IPS-15b (cell line): ENCODE results near the gene RFX8.
"Not testable (repeated sequence)": the region's sequence is repeated elsewhere in the genome, so short reads cannot be mapped to it uniquely, and the experiment has no call there.

Source experiments
- H3K27me3 ChIP-seq: one replicate; pipeline ENCODE4 v1.6.1; 2013; ENCODE audit warnings: low read length; ENCODE audit not compliant: control insufficient read depth, insufficient read depth
- H3K36me3 ChIP-seq: one replicate; pipeline ENCODE4 v1.6.1; 2013; ENCODE audit warnings: low read length; ENCODE audit not compliant: control insufficient read depth, insufficient read depth
- H3K4me1 ChIP-seq: one replicate; pipeline ENCODE4 v1.6.1; 2013; ENCODE audit warnings: mild to moderate bottlenecking, low read length; ENCODE audit not compliant: control insufficient read depth, insufficient read depth
- H3K4me3 ChIP-seq: one replicate; pipeline ENCODE4 v1.5.1; 2013; ENCODE audit warnings: low read depth, low read length
- H3K9ac ChIP-seq: one replicate; pipeline ENCODE4 v1.6.1; 2013; ENCODE audit warnings: low read depth, mild to moderate bottlenecking, low read length
- H3K9me3 ChIP-seq: one replicate; pipeline ENCODE4 v1.6.1; 2013; ENCODE audit warnings: mild to moderate bottlenecking, low read length; ENCODE audit not compliant: control insufficient read depth, insufficient read depth

Gene RFX8

DNA sequence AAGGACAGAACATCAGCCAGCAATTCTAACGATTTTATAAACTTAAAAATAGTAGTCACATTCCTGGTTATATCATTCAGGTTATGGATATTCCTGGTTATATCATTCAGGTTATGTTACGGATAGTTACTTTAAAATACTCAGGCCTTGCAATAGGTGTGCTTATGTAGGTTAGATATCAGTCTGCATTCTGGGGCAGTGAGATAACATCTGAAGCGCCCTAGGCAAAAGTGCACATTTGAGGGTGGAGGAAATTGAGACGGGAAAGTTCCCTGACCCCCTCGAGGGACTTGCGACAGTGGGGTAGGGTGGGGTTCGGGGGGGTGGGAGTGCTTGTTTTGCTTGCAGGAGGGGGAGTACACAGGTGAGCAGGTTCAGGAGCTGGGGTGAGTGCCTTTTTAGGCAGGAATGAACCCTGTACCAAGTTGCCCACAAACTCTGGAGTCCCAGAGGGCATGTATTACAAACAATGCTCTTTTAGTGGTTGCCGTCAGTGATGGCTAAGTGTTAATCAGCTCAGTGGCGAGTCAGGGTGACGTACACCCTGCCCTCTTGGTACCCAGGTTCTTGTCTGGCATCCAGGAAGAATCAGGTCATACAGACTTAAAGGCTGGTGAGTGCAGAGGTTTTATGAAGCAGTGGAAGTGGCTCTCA lies 119.4 kb downstream of the RFX8 start:
- H3K4me3 ChIP-seq, result no peak overlapping the region
- H3K27me3 ChIP-seq, result no peaks in the 10 kb centered on the region
- H3K9me3 ChIP-seq, result no peaks in the 10 kb centered on the region
- H3K9ac ChIP-seq, result no peak overlapping the region
- H3K4me1 ChIP-seq, result peaks cover 2% of the 10 kb centered on the region
- H3K36me3 ChIP-seq, result no peaks in the 10 kb centered on the region

GRCh38 chr2:101354420-101355311 lies 120.2 kb downstream of the RFX8 start:
- no peaks in the 10 kb centered on the region for H3K36me3 ChIP-seq
- H3K9ac ChIP-seq, result no peak overlapping the region
- H3K4me3 ChIP-seq, result no peak overlapping the region
- peaks cover 2% of the 10 kb centered on the region for H3K4me1 ChIP-seq
- H3K27me3 ChIP-seq, result no peaks in the 10 kb centered on the region
- no peaks in the 10 kb centered on the region for H3K9me3 ChIP-seq

DNA sequence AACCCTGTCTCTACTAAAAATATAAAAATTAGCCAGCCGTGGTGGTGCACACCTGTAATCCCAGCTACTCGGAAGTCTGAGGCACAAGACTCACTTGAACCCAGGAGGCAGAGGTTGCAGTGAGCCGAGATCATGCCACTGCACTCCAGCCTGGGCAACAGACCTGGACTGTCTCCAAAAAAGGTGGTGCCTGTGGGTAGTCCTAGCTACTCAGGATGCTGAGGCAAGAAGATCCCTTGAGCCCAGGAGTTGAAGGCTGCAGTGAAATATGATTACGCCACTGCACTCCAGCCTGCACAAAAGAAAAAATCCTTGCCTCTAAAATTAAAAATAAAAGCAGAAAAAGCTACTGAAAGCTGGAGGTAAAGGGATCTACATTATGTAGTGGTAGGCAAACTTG lies 122.3 kb downstream of the RFX8 start:
- not testable (repeated sequence) for H3K9ac ChIP-seq, H3K4me3 ChIP-seq, H3K27me3 ChIP-seq, H3K9me3 ChIP-seq, H3K36me3 ChIP-seq, H3K4me1 ChIP-seq

DNA sequence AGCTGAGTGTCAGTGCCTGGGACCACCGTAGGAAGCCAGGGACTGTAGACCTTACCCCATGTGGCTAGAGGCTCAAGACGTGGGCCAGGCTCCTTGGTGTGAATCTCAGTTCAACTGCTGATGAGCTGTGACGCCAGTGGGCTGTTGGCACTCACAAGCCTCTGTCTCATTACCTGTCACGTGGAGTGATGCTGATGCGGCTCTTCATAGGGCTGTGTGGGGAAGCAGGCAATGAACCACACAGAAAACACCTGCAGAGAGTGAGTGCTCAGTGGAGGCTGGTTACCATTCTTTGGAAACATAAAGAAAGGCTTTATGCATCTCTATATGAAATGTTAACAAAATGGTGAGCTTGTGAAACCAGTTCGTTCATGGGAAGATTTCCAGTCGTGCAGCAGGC lies 123.7 kb downstream of the RFX8 start:
- Histone ChIP-seq H3K4me3 (no peak overlapping the region), H3K36me3 (no peaks in the 10 kb centered on the region), H3K4me1 (no peaks in the 10 kb centered on the region), H3K9ac (no peak overlapping the region), H3K9me3 (no peaks in the 10 kb centered on the region), H3K27me3 (no peaks in the 10 kb centered on the region)

GRCh38 chr2:101349893-101350662 lies 124.8 kb downstream of the RFX8 start:
- Histone ChIP-seq H3K9ac (no peak overlapping the region), H3K27me3 (no peaks in the 10 kb centered on the region), H3K36me3 (no peaks in the 10 kb centered on the region), H3K4me1 (no peaks in the 10 kb centered on the region), H3K9me3 (no peaks in the 10 kb centered on the region), H3K4me3 (no peak overlapping the region)

- Histone ChIP-seq H3K9ac (no peak overlapping the region), H3K9me3 (no peaks in the 10 kb centered on the region), H3K27me3 (no peaks in the 10 kb centered on the region), H3K4me3 (no peak overlapping the region), H3K36me3 (no peaks in the 10 kb centered on the region), H3K4me1 (no peaks in the 10 kb centered on the region)
These were observed 126.0 kb downstream of the RFX8 start for GRCh38 chr2:101348883-101349282.
